Measurements from ENCODE around the gene RSRC2.
A peak's percentile ranks its signal among the peaks of the same experiment; 100 is the strongest.
"Not testable (repeated sequence)": the region's sequence is repeated elsewhere in the genome, so short reads cannot be mapped to it uniquely, and the experiment has no call there.

Gene RSRC2, protein sequence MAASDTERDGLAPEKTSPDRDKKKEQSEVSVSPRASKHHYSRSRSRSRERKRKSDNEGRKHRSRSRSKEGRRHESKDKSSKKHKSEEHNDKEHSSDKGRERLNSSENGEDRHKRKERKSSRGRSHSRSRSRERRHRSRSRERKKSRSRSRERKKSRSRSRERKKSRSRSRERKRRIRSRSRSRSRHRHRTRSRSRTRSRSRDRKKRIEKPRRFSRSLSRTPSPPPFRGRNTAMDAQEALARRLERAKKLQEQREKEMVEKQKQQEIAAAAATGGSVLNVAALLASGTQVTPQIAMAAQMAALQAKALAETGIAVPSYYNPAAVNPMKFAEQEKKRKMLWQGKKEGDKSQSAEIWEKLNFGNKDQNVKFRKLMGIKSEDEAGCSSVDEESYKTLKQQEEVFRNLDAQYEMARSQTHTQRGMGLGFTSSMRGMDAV

DNA sequence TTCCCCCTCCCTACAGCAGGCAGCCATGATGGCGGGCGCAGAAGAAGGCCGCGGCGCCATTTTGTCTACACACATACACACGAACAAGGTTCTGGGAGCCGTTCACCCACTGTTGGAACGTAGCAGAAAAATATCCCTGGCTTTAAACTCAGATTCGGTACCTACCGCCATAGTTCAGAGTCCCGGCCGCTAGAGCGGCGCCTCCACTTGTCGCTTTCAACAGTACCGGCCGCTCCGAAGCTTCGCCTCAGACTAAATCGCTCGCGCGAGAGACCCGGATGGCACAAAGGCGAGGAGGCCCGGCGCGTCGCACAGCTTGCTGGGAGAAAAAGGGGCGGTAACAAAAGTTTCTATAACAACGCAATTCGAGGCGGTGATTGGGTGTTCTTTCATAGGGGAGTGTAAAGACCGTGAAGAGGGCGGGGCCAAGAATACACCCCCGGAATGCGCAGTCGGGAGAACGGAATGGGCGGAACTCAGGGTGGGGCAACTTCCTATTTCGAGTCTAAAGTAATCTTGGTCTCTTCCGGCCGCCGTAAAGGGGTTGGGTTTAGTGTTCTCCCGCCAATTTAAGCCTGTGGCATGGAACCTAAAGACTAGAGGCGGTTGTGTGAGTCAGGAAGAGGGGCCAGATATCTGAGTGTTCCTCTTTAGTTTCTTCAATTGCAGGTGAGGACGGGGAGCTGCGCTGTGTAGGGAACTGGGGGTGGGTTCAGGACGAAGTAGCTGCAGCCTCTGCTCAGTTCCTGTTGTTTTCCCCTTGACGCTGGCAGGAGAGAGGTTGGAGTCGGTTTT lies at the start of gene RSRC2, which contains the start of gene KNTC1:
Gene RSRC2, minus strand, starts transcription at position 254 of the 795 bp plus-strand sequence. Its CDS starts 83 bp downstream, at position 171.
Gene KNTC1, plus strand, starts transcription at position 567 of the 795 bp plus-strand sequence. CDS start 2,815 bp downstream, outside the sequence.
- DNase-seq (ENCODE audit: low spot score) = peak; percentile 100

DNA sequence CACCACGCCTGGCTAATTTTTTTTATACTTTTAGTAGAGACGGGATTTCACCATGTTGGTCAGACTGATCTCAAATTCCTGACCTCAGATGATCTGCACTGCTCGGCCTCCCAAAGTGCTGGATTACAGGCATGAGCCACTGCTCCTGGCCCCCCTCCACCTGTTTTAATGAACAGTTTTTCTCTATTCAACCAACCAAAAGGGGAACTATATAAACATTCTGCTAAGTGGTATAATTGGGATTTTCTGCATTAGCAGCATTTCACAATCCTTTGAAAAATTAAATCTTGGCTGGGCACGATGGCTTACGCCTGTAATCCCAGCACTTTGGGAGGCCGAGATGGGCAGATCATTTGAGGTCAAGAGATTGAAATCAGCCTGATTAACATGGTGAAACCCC lies 45.1 kb upstream of the RSRC2 start:
- DNase-seq (ENCODE audit: low spot score) = no peak

DNA sequence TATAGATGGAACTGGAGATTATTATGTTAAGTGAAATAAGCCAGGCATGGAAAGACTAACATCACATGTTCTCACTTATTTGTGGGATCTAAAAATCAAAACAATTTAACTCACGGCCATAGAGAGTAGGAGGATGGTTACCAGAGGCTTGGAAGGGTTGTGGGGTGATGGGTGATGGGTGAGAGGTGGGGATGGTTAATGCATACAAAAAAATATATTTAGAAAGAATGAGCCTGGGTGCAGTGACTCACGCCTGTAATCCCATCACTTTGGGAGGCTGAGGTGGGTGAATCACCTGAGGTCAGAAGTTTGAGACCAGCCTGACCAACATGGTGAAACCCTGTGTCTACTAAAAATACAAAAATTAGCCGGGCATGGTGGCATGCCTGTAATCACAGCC lies 43.3 kb upstream of the RSRC2 start:
- DNase-seq (ENCODE audit: low spot score) = not testable (repeated sequence)

DNA sequence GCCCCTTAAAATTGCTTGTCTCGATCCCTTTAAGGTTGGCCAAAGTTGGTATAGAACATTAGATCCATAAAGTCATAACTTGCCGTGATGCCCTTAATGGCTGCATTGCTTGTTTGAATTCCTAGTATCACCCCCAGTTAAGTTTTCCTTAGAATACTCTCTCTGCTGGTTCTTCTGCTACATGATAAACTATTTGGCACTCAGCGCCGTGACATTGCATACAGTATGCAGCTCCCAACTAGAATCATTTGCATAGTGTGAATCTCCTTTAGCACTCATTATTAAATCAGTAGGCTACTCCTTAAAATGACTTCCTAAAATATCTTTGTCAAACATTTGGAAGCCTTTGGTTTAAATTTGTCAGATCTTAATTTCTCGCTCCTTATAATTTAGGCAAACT lies 42.6 kb upstream of the RSRC2 start:
- no peak for DNase-seq (ENCODE audit: low spot score)

DNA sequence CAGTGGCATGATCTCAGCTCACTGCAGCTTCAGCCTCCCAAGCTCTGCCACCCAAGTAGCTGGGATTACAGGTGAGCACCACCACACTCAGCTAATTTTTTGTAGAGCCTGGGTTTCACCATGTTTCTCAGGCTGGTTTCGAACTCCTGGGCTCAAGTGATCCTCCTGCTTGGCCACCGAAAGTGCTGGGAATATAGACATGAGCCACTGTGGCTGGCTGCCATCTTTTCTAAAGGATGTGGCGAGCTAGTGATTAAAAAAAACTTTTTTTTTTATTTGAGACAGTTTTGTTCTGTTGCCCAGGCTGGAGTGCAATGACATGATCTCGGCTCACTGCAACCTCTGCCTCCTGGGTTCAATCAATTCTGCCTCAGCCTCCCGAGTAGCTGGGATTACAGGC lies 40.1 kb upstream of the RSRC2 start:
- DNase-seq (ENCODE audit: low spot score) = not testable (repeated sequence)

DNA sequence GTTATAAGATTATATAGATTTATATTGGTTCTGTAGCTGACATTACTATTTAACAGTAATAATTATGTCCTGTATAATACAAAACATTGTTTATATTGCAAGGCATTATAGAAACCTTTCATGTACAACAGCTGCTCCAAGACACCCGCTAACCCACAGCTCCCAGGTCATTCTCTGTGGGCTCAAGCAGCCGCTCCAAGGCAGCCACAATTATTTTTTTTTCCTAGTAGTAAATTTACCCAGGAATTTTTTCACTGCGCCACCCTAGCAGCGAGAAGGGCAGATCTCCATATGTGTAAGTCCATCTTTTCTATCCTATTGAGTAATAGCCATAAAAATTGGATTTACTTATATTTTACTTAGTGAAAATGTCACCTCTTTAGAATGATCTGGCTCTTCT lies 36.6 kb upstream of the RSRC2 start:
- no peak for DNase-seq (ENCODE audit: low spot score)

DNA sequence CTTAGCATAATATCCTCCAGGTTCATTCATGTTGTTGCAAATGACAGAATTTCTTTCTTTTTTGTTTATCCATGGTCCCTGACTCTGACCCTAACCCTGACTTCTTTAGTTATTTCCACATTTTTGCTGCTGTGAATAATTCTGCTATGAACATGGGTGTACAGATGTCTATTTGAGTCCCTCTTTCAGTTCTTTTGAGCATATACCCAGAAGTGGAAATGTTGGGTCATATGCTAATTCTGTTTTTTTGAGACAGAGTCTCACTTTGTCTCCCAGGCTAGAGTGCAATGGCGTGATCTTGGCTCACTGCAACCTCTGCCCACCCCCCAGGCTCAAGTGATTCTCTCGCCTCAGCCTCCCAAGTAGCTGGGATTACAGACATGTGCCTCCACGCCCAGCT lies 33.4 kb upstream of the RSRC2 start:
- DNase-seq (ENCODE audit: low spot score) = no peak

DNA sequence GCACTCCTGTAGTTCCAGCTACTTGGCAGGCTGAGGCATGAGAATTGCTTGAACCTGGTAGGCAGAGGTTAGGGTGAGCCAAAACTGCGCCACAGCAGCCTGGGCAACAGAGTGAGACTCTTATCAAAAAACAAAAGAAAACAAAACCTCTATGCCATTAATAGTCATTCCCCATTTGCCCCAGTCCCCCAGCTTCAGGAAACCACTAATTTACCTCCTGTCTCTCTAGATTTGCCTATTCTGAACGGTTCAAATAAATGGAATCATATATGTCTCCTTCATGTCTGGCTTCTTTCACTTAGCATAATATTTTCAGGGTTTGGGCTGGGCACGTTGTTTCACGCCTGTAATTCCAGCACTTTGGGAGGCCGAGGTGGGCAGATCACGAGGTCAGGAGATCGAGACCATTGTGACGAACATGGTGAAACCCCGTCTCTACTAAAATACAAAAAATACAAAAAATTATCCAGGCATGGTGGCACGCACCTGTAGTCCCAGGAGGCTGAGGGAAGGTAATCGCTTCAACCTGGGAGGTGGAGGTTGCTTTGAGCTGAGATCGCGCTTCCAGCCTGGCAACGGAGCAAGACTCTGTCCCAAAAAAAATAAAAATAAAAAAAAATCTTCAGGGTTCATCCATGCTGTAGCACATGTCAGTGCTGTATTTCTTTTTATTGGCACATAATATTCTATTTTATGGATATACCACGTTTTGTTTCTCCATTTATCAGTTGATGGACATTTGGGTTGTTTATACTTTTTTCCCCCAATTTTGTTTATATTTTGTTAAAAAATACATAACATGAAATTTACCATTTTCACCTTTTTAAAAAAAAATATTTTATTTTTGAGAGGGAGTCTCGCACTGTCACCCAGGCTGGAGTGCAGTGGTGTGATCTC lies 32.3 kb upstream of the RSRC2 start:
- DNase-seq (ENCODE audit: low spot score) = no peak

DNA sequence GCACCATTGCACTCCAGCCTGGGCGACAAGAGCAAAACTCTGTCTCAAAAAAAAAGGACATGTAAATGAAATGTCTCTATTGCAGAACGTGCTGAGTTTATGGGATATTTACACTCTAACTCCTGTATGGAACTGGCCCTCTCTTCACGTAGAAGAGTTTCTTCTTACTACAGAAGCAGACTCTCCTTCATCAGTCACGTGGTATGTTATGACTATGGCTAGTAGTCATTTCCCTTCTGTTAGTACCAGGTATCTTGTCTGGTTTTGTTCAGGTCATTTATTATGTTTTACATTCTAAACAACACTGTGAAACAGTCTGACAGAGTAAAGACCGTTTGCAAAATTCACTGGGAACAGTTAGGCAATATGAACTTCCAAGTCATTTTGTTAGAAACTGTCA lies 20.6 kb upstream of the RSRC2 start:
- DNase-seq (ENCODE audit: low spot score) = no peak

DNA sequence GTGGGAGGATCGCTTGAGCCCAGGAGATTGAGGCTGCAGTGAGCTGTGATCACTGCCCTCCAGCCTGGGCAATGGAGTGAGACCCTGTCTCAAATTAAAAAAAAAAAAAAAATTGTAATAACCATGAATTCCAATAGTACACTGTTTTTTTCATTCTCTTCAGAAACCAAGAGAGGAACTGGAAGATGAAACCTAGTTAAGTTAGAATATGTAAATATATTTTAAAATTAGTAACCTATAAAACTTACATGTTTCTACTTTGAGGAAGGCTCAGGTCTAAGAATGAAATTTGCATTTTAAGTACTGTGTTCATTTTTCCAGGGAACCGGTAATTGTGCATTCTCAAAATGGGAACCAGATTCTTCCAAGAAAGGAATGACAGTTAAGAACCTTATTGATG lies 19.1 kb upstream of the RSRC2 start:
- no peak for DNase-seq (ENCODE audit: low spot score)

DNA sequence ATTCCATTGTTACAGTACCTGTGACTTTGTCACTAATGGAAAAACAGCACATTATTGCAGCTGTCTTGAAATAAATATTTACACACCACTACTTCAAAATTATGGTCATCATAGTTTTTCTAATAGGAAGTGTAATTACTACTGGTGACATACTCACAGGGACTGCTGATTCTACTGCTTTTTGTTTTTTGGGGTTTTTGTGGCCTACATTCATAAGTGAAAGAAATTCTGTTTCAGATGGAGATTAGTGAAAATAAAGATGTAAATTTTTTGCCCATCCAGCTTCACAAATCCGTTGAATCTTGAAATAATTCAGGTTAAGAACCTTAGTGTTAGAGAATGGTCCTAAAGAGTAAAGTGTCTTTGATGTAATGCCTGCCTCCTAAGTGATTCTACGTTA lies 17.8 kb upstream of the RSRC2 start:
- DNase-seq (ENCODE audit: low spot score) = no peak

DNA sequence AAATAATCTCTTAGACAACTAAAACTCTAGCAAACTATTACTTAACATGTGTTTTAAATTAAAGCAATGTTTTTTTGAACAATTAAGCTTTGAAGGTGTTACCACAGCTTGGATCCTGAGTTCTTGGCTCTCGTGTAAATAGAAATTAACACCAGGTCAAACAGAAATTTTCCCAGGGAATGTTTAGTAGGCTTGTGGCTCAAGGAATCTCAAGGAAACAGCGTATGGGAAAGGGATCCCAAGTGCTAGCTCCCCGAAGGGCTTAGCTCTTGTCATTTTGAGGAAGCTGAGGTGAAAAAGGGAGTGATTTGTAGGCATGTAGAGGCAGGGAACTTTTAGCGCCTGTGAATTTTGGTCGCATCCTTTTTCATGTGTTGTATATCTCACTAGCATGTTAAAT lies 11.8 kb upstream of the RSRC2 start:
- no peak for DNase-seq (ENCODE audit: low spot score)

DNA sequence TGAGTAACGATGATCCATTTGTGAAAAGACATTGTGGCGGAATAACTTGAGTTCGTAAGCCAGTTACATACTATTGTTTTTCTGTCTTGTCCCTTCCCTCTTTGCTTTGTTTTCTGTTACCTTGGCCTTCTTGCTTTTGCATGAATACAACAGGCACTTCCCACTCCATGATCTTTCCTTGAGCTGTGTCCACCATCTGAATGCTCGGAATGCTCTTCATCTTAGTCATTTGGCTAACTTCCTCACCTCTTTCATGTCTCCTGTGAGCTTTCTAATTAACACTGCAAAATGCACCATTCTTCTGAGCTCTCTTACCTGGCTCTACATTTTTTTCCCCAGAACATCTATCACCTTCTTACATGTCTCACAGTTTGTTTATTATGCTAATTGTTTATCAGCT lies 10.3 kb upstream of the RSRC2 start:
- DNase-seq (ENCODE audit: low spot score) = no peak

DNA sequence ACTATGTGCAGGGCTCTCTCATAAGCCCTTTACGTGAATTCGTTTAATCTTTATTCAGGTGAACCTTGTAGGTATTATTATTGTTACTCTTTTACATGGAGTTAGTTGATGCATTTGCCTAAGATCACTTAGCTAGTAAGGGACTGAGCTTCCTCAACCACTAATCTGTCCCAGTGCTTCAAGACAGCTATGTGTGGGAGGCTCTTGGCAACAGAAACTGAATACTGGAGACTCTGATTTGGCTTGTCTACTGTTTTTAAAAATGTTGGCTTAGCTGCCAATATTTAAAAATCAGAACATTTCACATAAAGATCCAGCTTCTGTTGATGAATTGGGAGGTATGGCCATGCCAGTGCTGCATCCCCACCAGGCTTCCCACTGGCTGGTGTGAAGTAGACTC lies 7.1 kb upstream of the RSRC2 start:
- DNase-seq (ENCODE audit: low spot score) = no peak

DNA sequence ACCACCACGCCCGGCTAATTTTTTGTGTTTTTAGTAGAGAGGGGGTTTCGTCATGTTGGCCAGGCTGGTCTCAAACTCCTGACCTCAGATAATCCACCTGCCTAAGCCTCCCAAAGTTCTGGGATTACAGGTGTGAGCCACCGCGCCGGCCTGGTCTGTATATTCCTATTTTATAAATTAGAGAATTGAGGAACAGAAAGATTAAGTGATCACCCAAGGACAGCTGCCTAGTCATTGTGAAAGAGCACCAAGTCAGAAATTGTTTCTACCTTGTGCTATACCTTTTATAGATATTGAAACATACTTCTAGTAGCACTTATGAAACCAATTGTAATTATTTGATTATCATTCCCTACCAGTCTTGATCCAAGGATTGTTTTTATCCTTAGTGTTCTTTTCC lies 2.3 kb upstream of the RSRC2 start:
- no peak for DNase-seq (ENCODE audit: low spot score)

DNA sequence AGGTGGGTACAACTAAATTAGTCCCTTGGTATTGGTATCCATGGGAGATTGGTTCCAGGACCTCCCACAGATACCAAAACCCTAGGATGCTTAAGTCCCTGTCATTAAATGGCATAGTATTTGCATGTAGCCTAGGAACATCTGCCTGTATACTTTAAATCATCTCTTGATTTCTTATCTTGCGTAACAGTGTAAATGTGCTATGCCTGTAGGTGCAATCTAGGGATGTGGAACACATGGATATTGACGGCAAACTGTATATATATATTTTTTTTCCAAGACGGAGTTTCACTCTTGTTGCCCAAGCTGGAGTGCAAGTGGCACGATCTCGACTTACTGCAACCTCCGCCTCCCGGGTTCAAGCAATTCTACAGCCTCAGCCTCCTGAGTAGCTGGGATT lies 1.8 kb upstream of the RSRC2 start:
- no peak for DNase-seq (ENCODE audit: low spot score)

DNA sequence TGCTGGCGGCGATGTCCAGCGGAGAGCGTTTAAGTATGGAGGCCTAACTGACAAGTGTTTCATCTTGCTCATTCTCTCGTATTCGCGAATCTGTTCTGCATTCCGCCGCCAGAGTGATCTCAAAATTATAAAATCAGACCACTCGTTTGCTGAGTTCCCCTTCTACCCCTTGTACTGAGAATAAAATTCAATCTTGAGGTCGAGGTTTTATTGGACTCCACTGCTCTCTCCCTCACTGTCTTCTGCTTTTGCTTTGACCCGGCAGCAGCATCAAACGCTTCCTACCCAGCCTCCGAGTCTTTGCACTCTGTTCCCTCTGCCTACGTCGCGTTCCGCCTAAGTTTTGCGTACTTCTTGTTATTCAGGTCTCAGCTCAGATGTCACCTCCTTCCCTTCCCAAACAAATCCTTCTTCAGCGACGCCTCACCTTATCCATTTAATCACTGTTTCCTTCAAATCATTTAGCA lies 775 bp upstream of the RSRC2 start:
- DNase-seq (ENCODE audit: low spot score) = peak; percentile 29

DNA sequence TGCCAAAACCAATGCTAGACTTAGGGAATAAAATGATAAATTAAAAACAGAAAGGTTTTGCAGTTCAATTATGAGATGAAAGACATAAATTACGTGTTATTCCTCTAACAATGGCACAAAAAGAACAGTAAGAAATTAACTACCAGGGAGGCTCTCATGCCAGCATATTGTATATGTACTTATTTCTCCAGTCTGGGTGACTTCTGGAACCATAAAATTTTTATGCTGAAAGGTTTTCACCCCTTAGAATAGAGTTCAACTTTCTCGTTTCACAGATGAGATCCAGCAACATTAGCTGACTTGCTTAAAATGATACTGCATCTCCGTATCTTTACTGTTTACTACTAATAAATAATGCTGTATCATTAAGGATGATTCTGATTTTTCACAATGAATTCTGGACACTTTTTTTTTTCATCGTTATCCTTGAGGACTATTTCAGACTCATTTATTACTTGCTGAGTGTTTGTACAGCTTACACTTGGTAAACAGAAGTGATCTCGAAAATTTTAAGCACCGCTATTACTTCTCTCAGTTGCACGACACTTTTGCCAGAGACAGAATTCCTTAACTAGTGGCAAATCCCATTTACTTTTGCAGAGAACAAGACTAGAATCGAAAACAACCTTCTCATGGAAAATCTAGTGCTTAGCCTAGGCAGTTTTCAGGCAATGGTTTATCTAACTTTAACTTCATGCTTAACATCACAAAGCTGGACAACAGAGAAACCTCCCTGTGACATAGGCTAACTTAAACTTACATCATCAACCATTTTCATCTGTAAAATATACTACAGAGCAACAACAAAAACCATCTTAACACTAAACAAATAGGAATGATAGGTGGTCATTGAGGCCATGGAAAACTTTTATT lies 2.7 kb downstream of the RSRC2 start:
- no peak for DNase-seq (ENCODE audit: low spot score)

DNA sequence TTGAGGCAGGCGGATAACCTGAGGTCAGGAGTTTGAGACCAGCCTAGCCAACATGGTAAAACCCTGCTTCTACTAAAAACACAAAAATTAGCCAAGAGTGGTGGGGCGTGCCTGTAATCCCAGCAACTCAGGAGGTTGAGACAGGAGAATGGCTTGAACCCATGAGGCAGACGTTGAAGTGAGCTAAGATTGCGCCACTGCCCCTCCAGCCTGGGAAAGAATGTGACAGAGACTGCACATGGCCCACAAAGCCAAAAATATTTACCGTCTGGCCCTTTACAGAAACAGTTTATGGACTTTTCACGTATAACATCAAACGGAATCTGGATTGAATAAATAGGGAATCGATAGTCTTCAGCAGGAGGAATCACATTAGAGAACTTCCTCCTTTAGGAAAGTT lies 3.5 kb downstream of the RSRC2 start:
- DNase-seq (ENCODE audit: low spot score) = no peak

DNA sequence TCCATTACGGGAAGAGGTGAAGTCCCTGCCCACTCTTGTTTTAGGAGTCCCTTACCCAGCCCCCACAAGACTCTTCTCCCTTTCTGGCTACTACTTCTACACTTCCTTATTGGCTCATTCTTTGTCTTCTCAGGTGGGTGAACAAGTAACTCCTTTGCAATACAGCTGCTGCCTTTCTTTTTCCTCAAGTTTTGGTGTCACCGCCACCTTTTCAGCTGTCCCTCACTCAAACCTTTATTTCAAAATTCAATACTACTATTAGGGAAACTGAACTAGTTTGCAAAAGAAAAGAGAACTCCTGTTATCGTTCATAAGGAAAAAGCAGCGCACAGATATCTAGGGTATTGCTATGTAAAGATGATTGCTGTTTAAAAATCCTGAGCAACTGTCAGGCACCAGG lies 6.1 kb downstream of the RSRC2 start:
- no peak for DNase-seq (ENCODE audit: low spot score)

DNA sequence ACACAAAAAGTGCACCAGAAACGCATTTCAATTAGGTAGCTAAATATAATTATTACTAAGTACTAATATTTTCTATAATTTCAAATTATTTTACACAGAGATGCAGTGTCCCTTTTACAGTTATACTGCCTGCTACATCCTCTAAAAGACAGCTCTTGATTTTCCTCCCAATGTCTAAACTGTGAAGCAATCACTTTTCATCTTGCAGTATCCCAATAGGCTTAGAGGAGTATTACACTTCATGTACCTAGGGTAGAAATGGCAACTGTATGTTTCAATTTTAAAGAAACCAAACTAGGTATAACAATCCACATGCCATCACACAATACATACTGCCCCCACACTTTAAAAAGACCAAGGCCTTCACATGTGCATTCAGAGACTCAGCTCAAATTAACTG lies 7.3 kb downstream of the RSRC2 start:
- DNase-seq (ENCODE audit: low spot score) = no peak
